Ishikawa (cell line): ENCODE results near the gene PDGFB.

Source experiments
- CEBPB ChIP-seq: IDR thresholded peaks from 2 replicates; pipeline ENCODE4 v1.6.1; 2012
- CREB1 ChIP-seq: IDR thresholded peaks from 2 replicates; pipeline ENCODE4 v1.6.1; 2012; ENCODE audit warnings: low read depth
- EGR1 ChIP-seq: IDR thresholded peaks from 2 replicates; pipeline ENCODE4 v1.6.1; 2012
- EP300 ChIP-seq: IDR thresholded peaks from 2 replicates; pipeline ENCODE4 v1.6.1; 2012; ENCODE audit warnings: borderline replicate concordance
- NFIC ChIP-seq: IDR thresholded peaks from 2 replicates; pipeline ENCODE4 v1.6.1; 2012
- RAD21 ChIP-seq: IDR thresholded peaks from 2 replicates; pipeline ENCODE4 v1.6.1; 2012; ENCODE audit warnings: low read depth
- TAF1 ChIP-seq: IDR thresholded peaks from 2 replicates; pipeline ENCODE4 v1.6.1; 2012; ENCODE audit warnings: low read depth, mild to moderate bottlenecking
- TEAD4 ChIP-seq: IDR thresholded peaks from 2 replicates; pipeline ENCODE4 v1.6.1; 2012
- YY1 ChIP-seq: IDR thresholded peaks from 2 replicates; pipeline ENCODE4 v1.6.1; 2012; ENCODE audit warnings: low read depth
- TF ChIP-seq, protein P1 (sequence below): IDR thresholded peaks from 2 replicates; pipeline ENCODE4 v1.6.1; 2012
- TF ChIP-seq, protein P2 (sequence below): IDR thresholded peaks from 2 replicates; pipeline ENCODE4 v1.6.1; 2012; ENCODE audit warnings: low read depth, mild to moderate bottlenecking
- TF ChIP-seq, protein P3 (sequence below): IDR thresholded peaks from 2 replicates; pipeline ENCODE4 v1.6.1; 2012

DNA sequence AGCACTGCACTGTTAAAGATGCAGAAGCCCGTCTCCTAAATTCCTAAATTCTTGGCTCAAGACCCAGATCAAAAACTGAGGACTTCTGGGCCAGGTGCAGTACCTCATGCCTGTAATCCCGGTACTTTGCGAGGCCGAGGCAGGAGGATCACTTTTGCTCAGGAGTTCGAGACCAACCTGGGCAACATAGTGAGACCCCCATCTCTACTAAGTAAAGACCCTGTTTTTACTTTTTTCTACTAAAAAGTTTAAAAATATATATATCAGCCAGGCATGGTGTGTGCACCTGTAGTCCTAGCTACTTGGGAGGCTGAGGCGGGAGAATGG, 29.7 kb downstream of the PDGFB start:
- TF ChIP-seq TEAD4 (no peak), CEBPB (no peak), EP300 (no peak), EGR1 (no peak), CREB1 (no peak), TAF1 (no peak), YY1 (no peak), RAD21 (no peak), NFIC (no peak; the same call in 1 of the 2 replicates)
- TF ChIP-seq, protein P1, sequence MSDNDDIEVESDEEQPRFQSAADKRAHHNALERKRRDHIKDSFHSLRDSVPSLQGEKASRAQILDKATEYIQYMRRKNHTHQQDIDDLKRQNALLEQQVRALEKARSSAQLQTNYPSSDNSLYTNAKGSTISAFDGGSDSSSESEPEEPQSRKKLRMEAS: peak; percentile 72
- TF ChIP-seq, protein P2, sequence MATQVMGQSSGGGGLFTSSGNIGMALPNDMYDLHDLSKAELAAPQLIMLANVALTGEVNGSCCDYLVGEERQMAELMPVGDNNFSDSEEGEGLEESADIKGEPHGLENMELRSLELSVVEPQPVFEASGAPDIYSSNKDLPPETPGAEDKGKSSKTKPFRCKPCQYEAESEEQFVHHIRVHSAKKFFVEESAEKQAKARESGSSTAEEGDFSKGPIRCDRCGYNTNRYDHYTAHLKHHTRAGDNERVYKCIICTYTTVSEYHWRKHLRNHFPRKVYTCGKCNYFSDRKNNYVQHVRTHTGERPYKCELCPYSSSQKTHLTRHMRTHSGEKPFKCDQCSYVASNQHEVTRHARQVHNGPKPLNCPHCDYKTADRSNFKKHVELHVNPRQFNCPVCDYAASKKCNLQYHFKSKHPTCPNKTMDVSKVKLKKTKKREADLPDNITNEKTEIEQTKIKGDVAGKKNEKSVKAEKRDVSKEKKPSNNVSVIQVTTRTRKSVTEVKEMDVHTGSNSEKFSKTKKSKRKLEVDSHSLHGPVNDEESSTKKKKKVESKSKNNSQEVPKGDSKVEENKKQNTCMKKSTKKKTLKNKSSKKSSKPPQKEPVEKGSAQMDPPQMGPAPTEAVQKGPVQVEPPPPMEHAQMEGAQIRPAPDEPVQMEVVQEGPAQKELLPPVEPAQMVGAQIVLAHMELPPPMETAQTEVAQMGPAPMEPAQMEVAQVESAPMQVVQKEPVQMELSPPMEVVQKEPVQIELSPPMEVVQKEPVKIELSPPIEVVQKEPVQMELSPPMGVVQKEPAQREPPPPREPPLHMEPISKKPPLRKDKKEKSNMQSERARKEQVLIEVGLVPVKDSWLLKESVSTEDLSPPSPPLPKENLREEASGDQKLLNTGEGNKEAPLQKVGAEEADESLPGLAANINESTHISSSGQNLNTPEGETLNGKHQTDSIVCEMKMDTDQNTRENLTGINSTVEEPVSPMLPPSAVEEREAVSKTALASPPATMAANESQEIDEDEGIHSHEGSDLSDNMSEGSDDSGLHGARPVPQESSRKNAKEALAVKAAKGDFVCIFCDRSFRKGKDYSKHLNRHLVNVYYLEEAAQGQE: no peak
- TF ChIP-seq, protein P3, sequence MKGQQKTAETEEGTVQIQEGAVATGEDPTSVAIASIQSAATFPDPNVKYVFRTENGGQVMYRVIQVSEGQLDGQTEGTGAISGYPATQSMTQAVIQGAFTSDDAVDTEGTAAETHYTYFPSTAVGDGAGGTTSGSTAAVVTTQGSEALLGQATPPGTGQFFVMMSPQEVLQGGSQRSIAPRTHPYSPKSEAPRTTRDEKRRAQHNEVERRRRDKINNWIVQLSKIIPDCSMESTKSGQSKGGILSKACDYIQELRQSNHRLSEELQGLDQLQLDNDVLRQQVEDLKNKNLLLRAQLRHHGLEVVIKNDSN: no peak
